Fibroblast of villous mesenchyme (primary cell): ENCODE measurements around the gene TARS2. TPM values are rescaled to one million over a fixed set of nuclear protein-coding genes. Genes with fewer than 3 reads are reported as not detected.

Experiments
- DNase-seq: peaks from one replicate; pipeline ENCODE4 v3.0.0-alpha.2; 2010; ENCODE audit warnings: low read depth
- H3K4me3 ChIP-seq: 2 replicates; pipeline ENCODE4 v1.5.1; 2011; ENCODE audit warnings: low read depth, mild to moderate bottlenecking, low read length
- CTCF ChIP-seq: IDR thresholded peaks from 2 replicates; pipeline ENCODE4 v1.5.1; 2012; ENCODE audit warnings: low read depth, mild to moderate bottlenecking, low read length; ENCODE audit not compliant: insufficient read depth
- total RNA-seq: library from RNA; depleted of rRNA; stranded (reverse); fragments of >200 nt; gene quantifications from 2 replicates; pipeline ENCODE4 v1.2.3, GENCODE V29; 2012

Gene TARS2
- total RNA-seq, 1 donor, result 17.3 TPM

DNA sequence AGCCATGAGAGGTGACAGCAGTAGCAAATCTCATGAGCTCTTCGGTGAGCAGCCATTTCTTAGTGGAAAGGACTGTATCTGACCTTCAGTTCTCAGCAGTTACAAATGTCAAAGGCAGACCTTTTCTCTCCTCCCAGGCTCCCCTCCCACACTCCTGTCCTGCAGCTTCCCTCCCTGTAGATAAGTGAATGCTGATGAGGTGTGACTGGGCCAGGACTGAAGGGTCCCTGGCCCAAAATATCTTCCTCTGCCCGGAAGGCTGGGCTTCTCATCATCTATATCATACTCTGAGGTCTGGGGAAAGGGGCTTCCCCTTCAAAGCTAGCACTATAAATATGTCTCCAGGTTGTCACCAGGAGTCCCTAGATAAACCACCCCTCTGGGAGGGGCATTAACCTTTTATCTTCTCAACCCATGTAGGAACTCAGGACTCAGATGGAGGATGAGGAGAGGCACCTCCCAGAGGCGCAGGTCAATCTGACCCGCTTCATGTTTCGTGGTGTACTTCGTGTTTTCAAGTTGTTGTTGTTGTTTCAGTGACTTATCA, 58.3 kb downstream of the TARS2 start:
- no peak overlapping the region for H3K4me3 ChIP-seq
- TF ChIP-seq CTCF, result no peak
- DNase-seq, result no peak

DNA sequence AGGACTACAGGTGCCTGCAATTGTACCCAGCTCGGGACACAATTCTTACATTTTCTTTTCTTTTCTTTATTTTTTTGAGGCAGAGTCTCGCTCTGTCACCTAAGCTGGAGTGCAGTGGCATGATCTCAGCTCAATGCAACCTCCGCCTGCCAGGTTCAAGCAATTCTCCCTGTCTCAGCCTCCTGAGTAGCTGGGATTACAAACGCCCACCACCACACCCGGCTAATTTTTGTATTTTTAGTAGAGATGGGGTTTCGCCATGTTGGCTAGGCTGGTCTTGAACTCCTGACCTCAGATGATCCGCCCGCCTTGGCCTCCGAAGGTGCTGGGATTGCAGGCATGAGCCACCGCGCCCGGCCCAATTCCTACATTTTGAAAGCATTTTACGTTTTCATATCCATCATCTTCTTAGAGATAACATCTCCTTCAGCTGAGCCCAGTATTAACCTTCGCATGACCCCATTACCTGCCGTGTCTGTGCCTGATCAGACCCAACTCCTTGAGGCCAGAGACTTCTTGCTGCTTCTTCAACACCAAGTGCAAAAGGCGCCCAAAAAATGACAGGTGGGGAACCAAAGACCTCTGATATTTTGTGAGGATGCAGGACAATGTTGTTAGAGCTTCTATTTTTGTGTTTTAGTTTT, 59.2 kb downstream of the TARS2 start:
- no peak overlapping the region for H3K4me3 ChIP-seq
- TF ChIP-seq CTCF, result no peak
- DNase-seq, result no peak

- TF ChIP-seq CTCF, result no peak
- no peak for DNase-seq
- H3K4me3 ChIP-seq, result peak overlapping the region; percentile 64
These were observed 61.1 kb downstream of the TARS2 start for GRCh38 chr1:150548324-150548631.

- peak; percentile 89 for DNase-seq
- peak; percentile 28 for TF ChIP-seq CTCF
- peak within 1 kb of the TSS; percentile 64 for H3K4me3 ChIP-seq
These were observed 61.6 kb downstream of the TARS2 start, which contains the start of gene ADAMTSL4 for GRCh38 chr1:150548632-150549495. ADAMTSL4 (plus strand) TSS chr1:150549408; CDS start chr1:150552289, 2,881 bp downstream.

DNA sequence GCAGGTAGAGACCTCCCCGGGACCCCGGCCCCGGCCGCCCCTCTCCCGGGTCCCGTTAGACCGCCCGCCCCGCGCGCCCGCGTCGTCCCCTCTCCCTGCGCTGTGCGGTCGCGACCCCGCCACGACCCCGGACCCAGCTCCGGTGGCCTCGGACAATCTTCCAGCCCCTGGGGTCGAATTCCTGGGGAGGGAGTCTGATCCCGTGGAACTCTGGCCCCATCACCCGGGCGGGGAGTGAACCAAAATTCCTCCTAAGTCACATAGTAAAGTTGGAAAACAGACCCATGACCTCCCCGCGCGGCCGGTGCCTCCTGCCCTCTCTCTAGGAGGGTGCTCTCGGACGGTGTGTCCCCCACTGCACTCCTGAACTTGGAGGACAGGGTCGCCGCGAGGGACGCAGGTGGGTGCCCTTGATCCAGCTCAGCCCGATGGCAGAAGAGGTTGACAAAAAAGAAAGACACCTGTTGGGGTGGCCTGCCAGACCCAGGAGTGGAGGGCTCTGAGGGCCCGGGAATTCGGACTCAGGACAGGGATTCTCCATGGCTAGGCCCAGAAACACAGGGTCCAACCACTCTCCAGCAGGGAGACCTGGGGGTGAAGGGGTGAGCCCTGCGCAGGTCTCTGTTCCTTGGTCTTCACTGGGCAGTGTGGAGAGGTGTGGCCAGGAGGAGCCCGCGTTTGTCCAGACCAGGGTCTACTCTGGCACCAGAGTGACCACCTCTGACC, 62.4 kb downstream of the TARS2 start:
- no peak for DNase-seq
- peak; percentile 6 for TF ChIP-seq CTCF
- H3K4me3 ChIP-seq, result peak overlapping the region; percentile 64

DNA sequence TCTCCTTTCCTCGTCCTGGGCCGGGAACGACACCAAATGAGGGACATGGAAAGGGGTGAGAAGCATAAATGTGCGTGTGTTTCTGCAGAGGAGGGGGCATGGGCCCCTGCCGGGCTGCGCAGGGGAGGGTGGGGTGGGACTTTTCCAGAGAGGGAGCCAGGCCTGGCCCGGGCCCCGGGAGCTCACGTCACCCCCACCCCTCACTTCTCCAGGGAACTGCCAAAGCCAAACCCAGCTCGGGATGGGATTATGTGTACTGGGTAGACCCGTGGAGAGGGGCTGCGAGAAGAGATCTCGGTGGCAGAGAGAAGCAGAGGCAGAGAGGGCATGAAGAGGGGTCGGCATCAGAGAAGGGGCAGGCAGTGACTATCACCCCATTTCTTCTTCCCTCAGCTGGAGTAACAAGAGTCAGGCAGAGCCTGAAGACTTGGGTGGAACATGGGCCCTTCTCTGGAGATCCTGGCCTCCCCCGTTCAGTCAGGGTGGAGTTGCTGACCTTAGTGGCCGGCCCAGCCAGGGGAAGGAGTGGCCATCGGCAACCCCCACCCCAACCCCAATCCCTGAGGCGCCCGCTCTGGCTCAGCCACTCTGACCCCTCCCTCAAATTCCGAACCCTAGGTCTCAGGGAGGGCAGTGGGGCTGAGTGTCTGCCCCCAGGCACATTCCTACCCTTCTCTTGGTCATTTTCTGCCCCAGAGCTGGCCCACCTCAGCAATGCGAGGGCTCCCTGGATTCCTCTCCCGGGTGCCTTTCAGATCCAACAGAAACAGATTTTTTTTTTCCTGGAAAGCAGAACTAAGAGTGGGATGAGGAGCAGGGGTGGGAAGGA, 63.2 kb downstream of the TARS2 start:
- H3K4me3 ChIP-seq, result peak overlapping the region; percentile 64
- TF ChIP-seq CTCF, result no peak
- peak; percentile 31 for DNase-seq
